SJCRH30 (cell line): Measurements from ENCODE around the gene DRC3. TPM values are rescaled to one million over a fixed set of nuclear protein-coding genes. Genes with fewer than 3 reads are reported as not detected.

Experiments used
- DNase-seq, 2 experiments: peaks; one replicate each; pipeline ENCODE4 v3.0.0-alpha.2; 2015 to 2020
- H3K27ac ChIP-seq: fragments of 250-450 bp; sonication (Bioruptor Pico); 2 replicates; pipeline ENCODE4 v1.5.1; 2020; ENCODE audit warnings: mild to moderate bottlenecking, moderate library complexity
- H3K27me3 ChIP-seq: fragments of 250-450 bp; sonication (Bioruptor Pico); 2 replicates; pipeline ENCODE4 v1.5.1; 2020; ENCODE audit warnings: mild to moderate bottlenecking, moderate library complexity
- H3K36me3 ChIP-seq: fragments of 250-450 bp; sonication (Bioruptor Pico); 2 replicates; pipeline ENCODE4 v1.5.1; 2020; ENCODE audit warnings: mild to moderate bottlenecking, moderate library complexity
- H3K4me1 ChIP-seq: fragments of 250-450 bp; sonication (Bioruptor Pico); 2 replicates; pipeline ENCODE4 v1.5.1; 2020; ENCODE audit warnings: mild to moderate bottlenecking, moderate library complexity
- H3K4me3 ChIP-seq: fragments of 250-450 bp; sonication (Bioruptor Pico); 2 replicates; pipeline ENCODE4 v1.5.1; 2020; ENCODE audit warnings: mild to moderate bottlenecking, moderate library complexity
- H3K9me3 ChIP-seq: fragments of 250-450 bp; sonication (Bioruptor Pico); replicated peaks from 2 replicates; pipeline ENCODE4 v1.5.1; 2020; ENCODE audit warnings: mild to moderate bottlenecking, moderate library complexity
- total RNA-seq: library from RNA; depleted of rRNA; stranded (reverse); fragments of >200 nt; shearing (Covaris generic); gene quantifications from 2 replicates; pipeline ENCODE4 v1.2.3, GENCODE V29; 2014

Gene DRC3
- total RNA-seq, 1 experiment from 2014 or later, result 0.89 TPM

- H3K36me3 ChIP-seq, result no peaks in the 10 kb centered on the region
- H3K27ac ChIP-seq, result no peak overlapping the region
- peak overlapping the region; percentile 78 for H3K4me3 ChIP-seq
- 0 out of 2 replicates have a peak, but pooled peaks cover 4% of the 10 kb centered on the region for H3K27me3 ChIP-seq
- DNase-seq, result peak in 1 of 2 experiments; percentile 44
- H3K4me1 ChIP-seq, result peaks cover 5% of the 10 kb centered on the region; the same call in 1 of the 2 replicates
- H3K9me3 ChIP-seq, result no peaks in the 10 kb centered on the region
Observed at GRCh38 chr17:17971431-17972125, 1.1 kb upstream of the DRC3 start.

DNA sequence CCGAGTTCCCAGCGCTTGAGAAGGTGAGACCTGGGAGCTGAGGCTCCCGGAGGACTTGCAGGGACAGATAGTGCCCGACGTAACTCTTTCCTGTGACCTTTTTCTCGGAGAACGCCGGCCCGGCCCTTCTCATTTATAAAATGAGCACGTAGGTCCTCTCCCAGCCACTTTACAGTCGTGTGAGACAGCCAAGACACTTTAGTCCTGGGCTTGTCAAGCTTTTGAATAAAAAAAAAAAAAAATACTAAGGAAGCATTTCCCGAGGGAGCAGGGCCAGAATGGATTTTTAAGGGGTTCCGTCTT is 241 bp downstream of the DRC3 start:
- Histone ChIP-seq H3K4me1 (peaks cover 5% of the 10 kb centered on the region; the same call in 1 of the 2 replicates), H3K27me3 (peaks cover 6% of the 10 kb centered on the region), H3K9me3 (no peaks in the 10 kb centered on the region), H3K4me3 (peak overlapping the region; percentile 63), H3K36me3 (no peaks in the 10 kb centered on the region), H3K27ac (no peak overlapping the region)
- no peak for DNase-seq

DNA sequence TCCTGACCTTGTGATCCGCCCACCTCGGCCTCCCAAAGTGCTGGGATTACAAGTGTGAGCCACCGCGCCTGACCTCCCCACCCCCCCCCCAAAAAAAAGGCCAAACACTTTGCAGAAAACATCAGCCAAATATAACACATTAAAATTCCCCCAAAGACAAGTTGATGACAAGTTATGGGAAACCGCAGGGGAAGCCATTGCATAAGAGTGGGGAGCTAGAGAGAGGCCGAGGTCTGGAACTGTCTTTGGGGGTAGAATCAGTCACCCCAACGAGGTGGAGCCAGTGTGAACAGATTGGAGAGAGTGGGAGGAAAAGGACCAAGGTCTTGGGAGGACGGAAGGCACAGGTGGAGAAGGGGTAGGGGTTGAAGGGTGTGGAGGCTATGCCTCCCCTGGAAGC is 2.8 kb downstream of the DRC3 start:
- Histone ChIP-seq H3K9me3 (no peaks in the 10 kb centered on the region), H3K4me1 (peaks cover 5% of the 10 kb centered on the region; the same call in 1 of the 2 replicates), H3K36me3 (no peaks in the 10 kb centered on the region), H3K4me3 (no peak overlapping the region), H3K27me3 (peaks cover 24% of the 10 kb centered on the region), H3K27ac (no peak overlapping the region)
- DNase-seq, result no peak

- Histone ChIP-seq H3K27ac (no peak overlapping the region), H3K27me3 (peaks cover 30% of the 10 kb centered on the region), H3K4me1 (peaks cover 2% of the 10 kb centered on the region; the same call in 1 of the 2 replicates), H3K36me3 (no peaks in the 10 kb centered on the region), H3K9me3 (no peaks in the 10 kb centered on the region), H3K4me3 (no peak overlapping the region)
- no peak for DNase-seq
Observed at GRCh38 chr17:17976931-17977570, 4.4 kb downstream of the DRC3 start.

DNA sequence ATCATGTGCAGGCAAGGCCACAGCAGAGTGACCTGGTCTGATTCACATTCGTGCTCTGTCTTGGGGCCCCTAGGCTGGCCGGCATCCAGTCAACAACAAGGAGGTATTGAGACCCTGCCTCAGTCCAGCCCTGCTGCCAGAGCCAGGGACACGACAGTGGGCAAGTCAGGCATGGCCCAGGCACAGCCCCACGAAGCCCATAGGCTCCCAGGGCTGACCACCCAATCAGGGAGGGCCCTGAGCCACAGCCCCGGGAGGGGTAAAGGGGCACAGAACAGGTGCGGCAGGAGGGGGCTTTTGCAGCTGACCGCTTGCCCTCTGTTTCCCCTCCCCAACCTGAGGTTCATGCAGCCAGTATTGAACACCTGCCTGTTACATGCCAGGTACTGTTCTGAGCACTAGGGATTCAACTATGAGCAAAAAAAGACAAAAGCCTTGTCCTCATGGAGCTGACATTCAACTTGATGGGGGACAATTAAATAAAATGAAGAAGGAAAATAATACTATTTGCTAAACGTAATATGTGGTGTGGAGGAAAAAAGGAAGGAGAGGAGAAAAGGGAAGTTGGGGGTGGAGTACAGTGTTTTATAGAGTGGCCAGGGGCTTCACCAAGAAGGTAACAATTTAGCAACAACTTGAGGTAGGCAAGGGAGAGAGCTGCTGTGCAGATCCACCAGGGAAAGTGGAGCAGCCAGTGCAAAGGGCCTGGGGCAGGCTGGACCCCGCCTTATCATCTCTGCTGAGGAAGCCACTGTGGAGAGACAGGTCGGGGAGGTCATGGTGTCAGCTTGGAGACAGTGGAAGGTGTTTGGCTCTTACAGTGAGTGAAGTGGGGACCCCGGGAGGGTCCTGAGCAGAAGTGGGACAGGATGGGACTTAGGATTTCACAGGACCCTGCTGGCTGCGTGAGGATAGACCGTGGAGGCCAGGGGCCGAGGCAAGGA is 6.1 kb downstream of the DRC3 start:
- Histone ChIP-seq H3K4me1 (no peaks in the 10 kb centered on the region), H3K9me3 (no peaks in the 10 kb centered on the region), H3K4me3 (no peak overlapping the region), H3K36me3 (no peaks in the 10 kb centered on the region), H3K27ac (no peak overlapping the region), H3K27me3 (peaks cover 30% of the 10 kb centered on the region)
- DNase-seq, result no peak

- peaks cover 30% of the 10 kb centered on the region for H3K27me3 ChIP-seq
- H3K4me1 ChIP-seq, result no peaks in the 10 kb centered on the region
- no peaks in the 10 kb centered on the region for H3K9me3 ChIP-seq
- H3K27ac ChIP-seq, result no peak overlapping the region
- no peaks in the 10 kb centered on the region for H3K36me3 ChIP-seq
- no peak for DNase-seq
- no peak overlapping the region for H3K4me3 ChIP-seq
Observed at GRCh38 chr17:17979778-17980177, 7.1 kb downstream of the DRC3 start.

DNA sequence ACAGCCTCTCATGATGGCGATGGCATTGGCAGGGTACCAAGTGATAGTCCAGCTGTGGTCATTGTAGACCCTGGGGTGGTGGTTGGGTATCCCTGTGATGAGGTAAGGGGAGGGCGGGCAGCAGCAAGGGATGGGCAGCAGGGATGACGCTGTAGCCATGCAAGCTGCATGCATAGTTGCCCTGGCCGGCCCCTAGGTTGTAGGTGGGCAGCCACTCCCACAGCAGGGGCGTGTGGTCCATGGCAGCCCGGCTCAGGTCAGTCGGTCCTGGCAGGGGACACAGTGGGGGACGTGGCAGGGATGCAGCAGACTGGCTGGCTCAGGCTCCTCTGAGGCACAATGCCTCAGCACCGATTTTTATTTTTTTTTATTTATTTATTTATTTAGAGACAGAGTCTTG is 8.7 kb downstream of the DRC3 start:
- H3K9me3 ChIP-seq, result no peaks in the 10 kb centered on the region
- H3K4me3 ChIP-seq, result no peak overlapping the region
- H3K4me1 ChIP-seq, result no peaks in the 10 kb centered on the region
- no peak overlapping the region for H3K27ac ChIP-seq
- no peak for DNase-seq
- H3K27me3 ChIP-seq, result peaks cover 28% of the 10 kb centered on the region
- no peaks in the 10 kb centered on the region for H3K36me3 ChIP-seq

- peaks cover 2% of the 10 kb centered on the region; the same call in 1 of the 2 replicates for H3K4me1 ChIP-seq
- H3K27ac ChIP-seq, result no peak overlapping the region
- H3K36me3 ChIP-seq, result no peaks in the 10 kb centered on the region
- H3K27me3 ChIP-seq, result peaks cover 25% of the 10 kb centered on the region
- no peak overlapping the region for H3K4me3 ChIP-seq
- DNase-seq, result peak in 1 of 2 experiments; percentile 52
- no peaks in the 10 kb centered on the region for H3K9me3 ChIP-seq
Observed at GRCh38 chr17:17982801-17983200, 10.1 kb downstream of the DRC3 start.

DNA sequence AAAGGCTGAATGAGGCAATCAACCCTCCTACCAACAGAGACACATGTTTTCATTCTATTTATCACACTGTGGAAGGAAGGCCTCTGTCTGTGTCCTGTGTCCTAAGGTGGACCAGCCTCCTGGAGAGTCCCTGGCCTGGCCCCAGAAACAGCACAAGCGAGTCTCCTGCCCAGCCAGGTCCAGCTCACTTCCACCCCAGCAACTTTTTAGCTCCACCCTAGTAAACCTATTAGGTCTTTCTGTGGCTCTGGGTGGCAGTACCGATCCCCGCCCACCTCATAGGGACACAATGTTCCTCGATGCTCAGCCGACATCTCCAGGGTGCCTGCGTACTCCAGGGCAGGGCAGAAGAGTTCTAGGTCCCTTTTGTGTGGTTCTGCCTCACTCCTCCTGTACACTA is 10.7 kb downstream of the DRC3 start:
- Histone ChIP-seq H3K4me1 (peaks cover 8% of the 10 kb centered on the region), H3K27ac (no peak overlapping the region), H3K9me3 (no peaks in the 10 kb centered on the region), H3K27me3 (peaks cover 19% of the 10 kb centered on the region), H3K4me3 (no peak overlapping the region), H3K36me3 (no peaks in the 10 kb centered on the region)
- no peak for DNase-seq

DNA sequence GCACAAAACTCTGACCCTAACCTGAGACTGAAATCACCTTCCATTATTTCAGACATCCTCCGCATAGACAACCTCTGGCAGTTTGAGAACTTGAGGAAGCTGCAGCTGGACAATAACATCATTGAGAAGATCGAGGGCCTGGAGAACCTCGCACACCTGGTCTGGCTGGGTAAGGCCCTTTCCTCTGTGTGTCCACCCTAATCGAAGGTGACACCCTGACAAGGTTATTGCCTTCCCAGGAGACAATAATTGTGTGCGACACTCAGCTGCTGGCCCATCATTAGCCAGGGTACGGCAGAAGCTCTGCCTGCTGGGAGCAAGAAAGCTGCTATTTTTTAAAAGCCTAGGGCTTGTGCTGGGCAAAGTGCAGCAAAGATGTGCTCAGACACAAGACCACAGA is 11.1 kb downstream of the DRC3 start:
- H3K4me1 ChIP-seq, result peaks cover 12% of the 10 kb centered on the region
- peaks cover 15% of the 10 kb centered on the region for H3K27me3 ChIP-seq
- H3K27ac ChIP-seq, result no peak overlapping the region
- no peaks in the 10 kb centered on the region for H3K36me3 ChIP-seq
- no peaks in the 10 kb centered on the region for H3K9me3 ChIP-seq
- no peak overlapping the region for H3K4me3 ChIP-seq
- no peak for DNase-seq

- Histone ChIP-seq H3K27me3 (peaks cover 6% of the 10 kb centered on the region; the same call in 1 of the 2 replicates), H3K9me3 (no peaks in the 10 kb centered on the region), H3K4me1 (peaks cover 26% of the 10 kb centered on the region), H3K27ac (no peak overlapping the region), H3K36me3 (no peaks in the 10 kb centered on the region), H3K4me3 (no peak overlapping the region)
- DNase-seq, result no peak
Observed at GRCh38 chr17:17985153-17985552, 12.5 kb downstream of the DRC3 start.

GRCh38 chr17:17985555-17985954 is 12.9 kb downstream of the DRC3 start:
- peak in 1 of 2 experiments; percentile 64 for DNase-seq
- no peak overlapping the region for H3K27ac ChIP-seq
- H3K36me3 ChIP-seq, result no peaks in the 10 kb centered on the region
- peaks cover 30% of the 10 kb centered on the region for H3K4me1 ChIP-seq
- no peaks in the 10 kb centered on the region for H3K9me3 ChIP-seq
- no peak overlapping the region for H3K4me3 ChIP-seq
- peaks cover 6% of the 10 kb centered on the region; the same call in 1 of the 2 replicates for H3K27me3 ChIP-seq

DNA sequence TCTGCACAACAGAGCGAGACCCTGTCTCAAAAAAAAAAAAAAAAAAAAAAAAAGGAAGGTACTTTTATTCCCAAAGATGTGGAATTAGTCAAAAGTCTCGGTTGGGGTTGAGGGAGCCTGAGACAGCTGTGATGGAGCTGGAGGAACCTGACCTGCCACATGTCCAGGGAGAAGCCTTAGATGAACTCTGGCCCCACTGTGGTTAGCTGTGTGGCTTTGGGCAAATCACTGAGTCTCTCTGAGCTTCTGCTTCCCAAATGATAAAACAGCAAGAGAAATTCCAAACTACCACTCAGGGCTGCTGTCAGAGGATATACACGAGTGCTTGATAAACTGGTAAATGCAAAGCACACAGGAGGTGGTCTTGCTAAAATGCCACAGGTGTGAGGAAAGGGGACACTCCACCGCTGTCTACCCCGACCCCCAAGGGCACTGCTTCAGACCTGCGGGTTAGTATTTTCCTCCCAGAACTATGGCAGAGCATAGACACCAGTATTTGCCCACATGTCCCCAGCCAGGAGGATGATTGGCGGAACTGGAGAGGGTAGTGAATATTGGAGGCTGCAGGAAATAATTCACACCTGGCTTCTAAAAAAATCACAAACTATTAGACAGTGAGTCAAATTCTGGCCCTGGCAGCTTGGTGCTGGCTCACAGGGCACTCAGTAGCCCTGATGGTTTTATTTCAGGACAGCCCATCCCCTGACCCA is 14.7 kb downstream of the DRC3 start:
- DNase-seq, result no peak
- peaks cover 33% of the 10 kb centered on the region for H3K4me1 ChIP-seq
- H3K27ac ChIP-seq, result no peak overlapping the region
- H3K36me3 ChIP-seq, result no peaks in the 10 kb centered on the region
- no peak overlapping the region for H3K4me3 ChIP-seq
- H3K9me3 ChIP-seq, result no peaks in the 10 kb centered on the region
- H3K27me3 ChIP-seq, result no peaks in the 10 kb centered on the region

GRCh38 chr17:17987901-17988300 is 15.2 kb downstream of the DRC3 start:
- Histone ChIP-seq H3K27me3 (no peaks in the 10 kb centered on the region), H3K27ac (no peak overlapping the region), H3K4me1 (peaks cover 33% of the 10 kb centered on the region), H3K4me3 (no peak overlapping the region), H3K9me3 (no peaks in the 10 kb centered on the region), H3K36me3 (no peaks in the 10 kb centered on the region)
- no peak for DNase-seq
